ENCODE measurements around the gene COQ8A.

Gene COQ8A

GRCh38 chr1:226974544-226975258, 34.6 kb downstream of the COQ8A start:
- DNase-seq: no peak

- no peak for DNase-seq
These were observed 35.5 kb downstream of the COQ8A start for GRCh38 chr1:226975259-226976250.

- no peak for DNase-seq
These were observed 36.3 kb downstream of the COQ8A start for GRCh38 chr1:226976276-226976977.

GRCh38 chr1:226976978-226977642, 37.0 kb downstream of the COQ8A start:
- DNase-seq: no peak

- DNase-seq: no peak
These were observed 37.7 kb downstream of the COQ8A start for GRCh38 chr1:226977643-226978431.

GRCh38 chr1:226978432-226979114, 38.5 kb downstream of the COQ8A start:
- no peak for DNase-seq

- DNase-seq: no peak
These were observed 39.0 kb downstream of the COQ8A start for GRCh38 chr1:226979115-226979516.

GRCh38 chr1:226979517-226980121, 39.5 kb downstream of the COQ8A start:
- no peak for DNase-seq

GRCh38 chr1:226980122-226980560, 40.0 kb downstream of the COQ8A start:
- no peak for DNase-seq

GRCh38 chr1:226980565-226981385, 40.7 kb downstream of the COQ8A start:
- DNase-seq: no peak

GRCh38 chr1:226981386-226981817, 41.3 kb downstream of the COQ8A start:
- no peak for DNase-seq

- DNase-seq: no peak
These were observed 41.7 kb downstream of the COQ8A start for GRCh38 chr1:226981838-226982237.

GRCh38 chr1:226982451-226983177, 42.5 kb downstream of the COQ8A start:
- no peak for DNase-seq

GRCh38 chr1:226983247-226983991, 43.3 kb downstream of the COQ8A start:
- no peak for DNase-seq

GRCh38 chr1:226983992-226984364, 43.9 kb downstream of the COQ8A start:
- DNase-seq: no peak

GRCh38 chr1:226984521-226985238, 44.6 kb downstream of the COQ8A start:
- no peak for DNase-seq

GRCh38 chr1:226985239-226985838, 45.2 kb downstream of the COQ8A start:
- DNase-seq: no peak
